T-helper 22 cell (primary cell): ENCODE measurements around the gene ZBTB1.

ENCODE experiments used
- DNase-seq: peaks from one replicate; pipeline ENCODE4 v3.0.0-alpha.2; 2020; ENCODE audit warnings: low read depth

ZBTB1 gene

DNA sequence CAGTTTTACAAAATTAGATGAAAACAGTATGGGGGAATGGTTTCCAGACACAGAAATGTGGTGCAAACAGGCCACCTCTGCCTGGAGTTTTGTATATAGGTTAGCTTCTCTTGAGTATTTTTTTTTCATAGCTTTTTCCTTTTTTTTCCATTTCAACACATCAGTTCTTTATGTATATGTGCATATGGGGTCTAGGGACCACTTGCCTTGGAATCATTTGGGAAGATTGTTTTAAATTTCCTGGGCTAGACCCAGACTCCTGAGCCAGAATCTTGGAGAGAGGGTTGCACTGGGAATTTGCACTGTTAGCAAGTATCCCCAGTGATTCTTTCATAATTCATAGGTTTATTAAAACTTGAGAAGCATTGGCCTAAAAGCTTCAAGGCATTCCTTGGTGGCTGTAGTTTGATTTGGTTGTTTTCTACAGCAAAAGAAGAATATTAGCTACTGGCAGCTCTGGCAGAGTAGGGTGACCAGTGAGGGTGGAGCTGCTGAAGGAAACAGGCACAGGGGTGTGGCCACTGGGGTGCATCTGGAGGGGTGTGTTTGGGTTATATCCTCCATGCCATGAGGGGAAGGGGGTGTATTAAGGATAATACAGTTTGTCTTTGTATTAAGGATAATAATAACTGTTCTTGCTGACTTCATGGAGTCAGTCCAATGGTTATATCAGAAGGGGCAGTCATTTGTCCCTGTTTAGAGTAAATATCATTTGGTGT, 68.0 kb downstream of the ZBTB1 start:
- DNase-seq: no peak

DNA sequence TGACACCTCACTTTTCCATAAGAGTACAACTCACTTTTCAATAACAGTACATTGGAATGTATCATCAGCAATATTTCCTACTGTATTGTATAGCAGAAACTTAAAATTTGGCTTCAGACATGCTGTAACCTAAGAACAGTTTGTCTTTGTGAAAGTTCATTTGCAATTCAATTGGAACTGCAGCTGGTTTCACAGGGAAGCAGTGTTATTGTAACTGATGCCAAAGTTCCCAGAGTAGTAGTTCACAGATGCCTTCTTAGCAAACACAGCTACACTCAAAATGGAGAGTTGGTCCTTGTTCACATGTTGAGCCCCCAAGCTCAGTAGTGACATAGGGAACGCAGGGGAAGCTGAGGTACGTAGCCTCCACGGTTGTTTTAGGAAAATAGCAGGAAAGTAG, 68.5 kb downstream of the ZBTB1 start:
- no peak for DNase-seq
